ENCODE results near the gene NFKBIL1. TPM values are rescaled to one million over a fixed set of nuclear protein-coding genes. Genes with fewer than 3 reads are reported as not detected.

Gene NFKBIL1
- total and polyA plus RNA-seq, 10 of the 15 experiments (the other 5 are each of a cell fraction or from before 2014, with no cell fraction given): 0.19 to 15.1 (median 7.0) TPM

- DNase-seq (ENCODE audit: low read depth, low spot score): no peak
- no peak for ATAC-seq
- FAIRE-seq: no peak
- H3K4me2 ChIP-seq (ENCODE audit: control insufficient read depth, insufficient read depth): peak overlapping the region; percentile 95
- no peak overlapping the region for H2AFZ ChIP-seq (ENCODE audit: control insufficient read depth, low read depth, low read length)
- ChIA-PET SMC1A (ENCODE audit: uncharacterized antibody, unreplicated experiment) (interaction anchor here (2.4 to 45.5 kb wide), 3 partner anchors 16 to 31 kb away, joined by 8 to 1989 read pairs (median 523); partner anchors contain the start of genes ATP6V1G2, DDX39B, LTA and NCR3), POLR2A (interaction anchor here (5.2 to 17.1 kb wide), 5 partner anchors 5 to 29 kb away, joined by 42 to 282 read pairs (median 222); partner anchors contain the start of genes ATP6V1G2, LST1, LTB and NCR3), RAD21 (ENCODE audit: unreplicated experiment) (interaction anchor here (6.2 to 17.5 kb wide), 3 partner anchors 9 to 26 kb away, joined by 53 to 620 read pairs (median 466); partner anchors contain the start of genes ATP6V1G2, LTA, NCR3 and NFKBIL1), CTCF (interaction anchor here (1.1 to 31.0 kb wide), 3 partner anchors 14 to 85 kb away, joined by 3 to 2098 read pairs (median 789); partner anchors contain the start of genes ATP6V1G2, DDX39B, LST1 and LTA)
- H3K27ac ChIP-seq (ENCODE audit: control insufficient read depth, insufficient read depth): peak overlapping the region; percentile 91
- peaks cover 0 to 7% of the 10 kb centered on the region in 2 experiments; a peak in 2 of 4 replicates for H3K36me3 ChIP-seq (ENCODE audit: control insufficient read depth in 2 of 2, insufficient read depth in 2 of 2, low read length in 1 of 2)
- no peak overlapping the region for H3K9ac ChIP-seq (ENCODE audit: control insufficient read depth, insufficient read depth, low read length)
- H3K9me3 ChIP-seq (replicated peaks; ENCODE audit: control insufficient read depth, insufficient read depth, low read length): no peaks in the 10 kb centered on the region
- intact Hi-C loops (cut with micrococcal nuclease; ENCODE audit: unreplicated experiment) (no loop called here), in situ Hi-C loops (cut with MboI) (no loop called here)
- no TSS peak for BruUV-seq (replicated peaks)
- H3K79me2 ChIP-seq (ENCODE audit: control insufficient read depth, insufficient read depth, low read length): peaks cover 80% of the 10 kb centered on the region
- peak overlapping the region; percentile 93; the same call in 1 of the 2 replicates for H3K4me3 ChIP-seq
- TF ChIP-seq, protein P1, sequence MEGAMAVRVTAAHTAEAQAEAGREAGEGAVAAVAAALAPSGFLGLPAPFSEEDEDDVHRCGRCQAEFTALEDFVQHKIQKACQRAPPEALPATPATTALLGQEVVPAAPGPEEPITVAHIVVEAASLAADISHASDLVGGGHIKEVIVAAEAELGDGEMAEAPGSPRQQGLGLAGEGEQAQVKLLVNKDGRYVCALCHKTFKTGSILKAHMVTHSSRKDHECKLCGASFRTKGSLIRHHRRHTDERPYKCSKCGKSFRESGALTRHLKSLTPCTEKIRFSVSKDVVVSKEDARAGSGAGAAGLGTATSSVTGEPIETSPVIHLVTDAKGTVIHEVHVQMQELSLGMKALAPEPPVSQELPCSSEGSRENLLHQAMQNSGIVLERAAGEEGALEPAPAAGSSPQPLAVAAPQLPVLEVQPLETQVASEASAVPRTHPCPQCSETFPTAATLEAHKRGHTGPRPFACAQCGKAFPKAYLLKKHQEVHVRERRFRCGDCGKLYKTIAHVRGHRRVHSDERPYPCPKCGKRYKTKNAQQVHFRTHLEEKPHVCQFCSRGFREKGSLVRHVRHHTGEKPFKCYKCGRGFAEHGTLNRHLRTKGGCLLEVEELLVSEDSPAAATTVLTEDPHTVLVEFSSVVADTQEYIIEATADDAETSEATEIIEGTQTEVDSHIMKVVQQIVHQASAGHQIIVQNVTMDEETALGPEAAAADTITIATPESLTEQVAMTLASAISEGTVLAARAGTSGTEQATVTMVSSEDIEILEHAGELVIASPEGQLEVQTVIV (IDR thresholded peaks at IDR 0.05; ENCODE audit: borderline replicate concordance, partially characterized antibody): no peak
- 0 out of 2 replicates have a peak, but pooled peaks have one; percentile 10 for TF ChIP-seq CBFB (IDR thresholded peaks at IDR 0.05; ENCODE audit: low read depth)
- TF ChIP-seq KAT2A (conservative IDR thresholded peaks at IDR 0.05; ENCODE audit: control insufficient read depth, low read depth, low read length): no peak
- TF ChIP-seq NR2C1 (IDR thresholded peaks at IDR 0.05): no peak
- 34% methylated on average over 3 of the region's 3 CpGs for WGBS (ENCODE audit: insufficient coverage, insufficient replicate concordance, low lambda C conversion rate, missing lambda C conversion rate)
- H3K4me1 ChIP-seq (ENCODE audit: control insufficient read depth, insufficient read depth, low read length): peaks cover 39% of the 10 kb centered on the region
- H3K27me3 ChIP-seq (replicated peaks in 1 of 2; ENCODE audit: control insufficient read depth in 2 of 2, insufficient read depth in 2 of 2, low read length in 1 of 2): no peaks in the 10 kb centered on the region
- H4K20me1 ChIP-seq (ENCODE audit: control insufficient read depth, insufficient read depth): no peaks in the 10 kb centered on the region
These were observed 31.7 kb downstream of the NFKBIL1 start for GRCh38 chr6:31579119-31579505.
